ENCODE results near the gene COQ2.
"Not testable (repeated sequence)": the region's sequence is repeated elsewhere in the genome, so short reads cannot be mapped to it uniquely, and the experiment has no call there.

The COQ2 gene

DNA sequence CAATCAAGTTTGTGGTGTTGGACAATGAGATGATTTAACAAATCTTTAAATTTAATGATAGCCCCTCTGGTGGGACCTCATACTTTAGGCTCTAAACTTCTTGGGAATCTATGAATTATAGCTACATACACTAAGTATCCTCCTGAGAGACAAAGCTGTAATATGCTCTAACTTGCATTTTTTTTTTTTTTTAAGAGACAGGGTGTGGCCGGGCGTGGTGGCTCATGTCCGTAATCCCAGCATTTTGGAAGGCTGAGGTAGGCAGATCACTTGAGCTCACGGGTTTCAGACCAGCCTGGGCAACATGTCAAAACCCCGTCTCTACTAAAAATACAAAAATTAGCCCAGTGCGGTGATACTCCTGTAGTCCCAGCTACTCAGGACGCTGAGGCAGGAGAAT, 23.3 kb upstream of the COQ2 start:
- no peak for ATAC-seq (replicated peaks)
- Mint-ChIP-seq H3K4me3 (no peak overlapping the region), H3K36me3 (peaks cover 0 to 8% of the 10 kb centered on the region in 2 donors), H3K27me3 (no peaks in the 10 kb centered on the region), H3K4me1 (no peaks in the 10 kb centered on the region), H3K9me3 (no peaks in the 10 kb centered on the region), H3K27ac (no peak overlapping the region)
- no peak for DNase-seq

DNA sequence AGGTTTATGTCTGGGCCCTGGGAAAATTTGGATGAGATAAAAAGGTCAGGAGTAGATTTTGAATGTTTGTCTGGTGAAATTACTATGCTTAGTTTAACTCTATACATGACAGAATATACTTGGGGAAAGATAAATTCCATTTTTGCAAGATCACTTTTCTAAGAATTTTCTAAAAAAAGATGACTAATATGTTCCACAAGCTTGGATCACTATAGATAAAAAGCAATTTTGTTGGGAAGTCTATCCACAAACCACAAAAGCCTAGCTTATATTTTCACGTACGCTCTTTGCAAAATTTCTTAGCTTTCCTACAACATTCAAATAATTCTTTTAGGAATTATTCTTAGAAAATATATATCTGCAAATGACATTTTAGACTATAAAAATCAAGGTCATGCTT, 20.6 kb upstream of the COQ2 start:
- ATAC-seq (replicated peaks), result no peak

DNA sequence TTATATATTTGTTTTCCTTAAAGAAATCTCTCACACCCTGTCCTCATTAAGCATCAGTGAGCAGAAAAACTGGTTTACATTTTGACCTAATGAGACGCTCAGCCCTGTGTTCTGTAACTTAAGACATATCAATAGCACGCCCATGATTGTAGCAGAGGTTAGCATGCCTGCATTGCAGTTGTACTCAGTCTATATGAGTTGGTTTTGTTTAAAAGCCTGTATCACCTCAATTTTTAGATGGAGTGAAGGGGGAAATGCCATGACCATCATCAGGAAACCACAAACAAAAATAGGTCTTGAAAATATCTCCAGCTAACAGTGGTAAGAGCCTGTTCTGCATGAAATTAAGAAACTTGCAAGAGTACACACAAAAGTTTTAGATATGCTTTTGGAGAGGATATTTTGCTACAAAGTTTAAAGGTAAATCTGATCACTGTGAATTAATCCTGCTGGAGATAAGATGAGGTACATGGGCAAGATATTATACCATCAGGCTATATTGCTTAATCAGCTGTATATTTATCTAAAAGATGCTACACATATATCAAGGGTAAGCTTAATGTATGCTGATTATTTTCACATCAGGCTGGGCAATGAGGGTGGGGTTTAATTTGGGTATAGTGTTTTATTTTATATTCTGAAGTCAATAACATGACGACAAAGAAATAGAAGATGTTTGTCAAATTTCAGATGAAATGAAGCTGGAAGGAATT, 13.1 kb upstream of the COQ2 start:
- no peaks in the 10 kb centered on the region for H3K36me3 Mint-ChIP-seq
- H3K4me1 Mint-ChIP-seq, result peaks cover 10 to 19% of the 10 kb centered on the region in 2 donors
- no peaks in the 10 kb centered on the region for H3K27me3 Mint-ChIP-seq
- ATAC-seq (replicated peaks) (peak; percentile 48 to 53), DNase-seq (no peak)
- no peak overlapping the region for H3K27ac Mint-ChIP-seq
- no peaks in the 10 kb centered on the region for H3K9me3 Mint-ChIP-seq
- no peak overlapping the region for H3K4me3 Mint-ChIP-seq

More for the DNA sequence above, 20.6 kb upstream of the COQ2 start:
- DNase-seq, result no peak
- Mint-ChIP-seq H3K4me3 (no peak overlapping the region), H3K36me3 (no peaks in the 10 kb centered on the region), H3K27ac (no peak overlapping the region), H3K27me3 (no peaks in the 10 kb centered on the region), H3K4me1 (no peaks in the 10 kb centered on the region), H3K9me3 (no peaks in the 10 kb centered on the region)

DNA sequence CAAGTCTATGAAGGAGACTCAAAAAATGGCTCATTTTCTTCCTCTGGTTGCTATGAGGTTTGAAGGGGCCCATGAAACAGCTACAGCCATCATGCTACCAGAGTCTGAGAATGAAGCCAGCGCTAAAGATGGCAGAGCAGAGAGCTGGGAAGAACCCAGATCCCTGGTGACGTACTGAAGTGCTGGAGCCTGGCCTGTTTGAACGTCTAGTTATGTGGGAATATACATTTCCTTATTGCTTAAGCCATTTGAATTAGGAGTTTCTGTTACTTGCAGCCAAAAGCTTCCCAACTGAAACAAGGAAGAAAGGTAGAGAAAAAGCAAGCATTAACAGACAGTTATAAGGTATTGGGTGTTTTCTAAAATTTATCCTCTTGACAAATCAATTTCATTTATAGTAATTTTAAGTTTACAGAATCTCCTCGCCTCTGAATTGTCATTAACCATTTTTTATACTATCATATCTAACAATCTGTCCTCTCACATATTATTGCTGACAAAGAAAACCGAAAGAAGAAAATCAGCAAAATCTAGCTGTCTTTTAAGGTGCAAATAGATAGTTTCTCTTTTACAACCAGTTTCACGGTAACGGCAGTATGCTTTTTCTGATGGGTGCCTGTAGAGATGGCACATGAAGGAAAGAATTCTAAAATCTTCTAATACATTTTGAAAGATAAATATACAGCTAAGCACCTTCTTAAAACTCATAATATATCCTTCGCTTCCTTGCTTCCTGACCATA, 8.9 kb upstream of the COQ2 start:
- Mint-ChIP-seq H3K4me1 (peaks cover 10 to 15% of the 10 kb centered on the region in 2 donors), H3K9me3 (peaks cover 3 to 7% of the 10 kb centered on the region in 2 donors), H3K27me3 (no peaks in the 10 kb centered on the region), H3K27ac (peak overlapping the region; percentile 37), H3K4me3 (no peak overlapping the region), H3K36me3 (peaks cover 0 to 3% of the 10 kb centered on the region in 2 donors)
- ATAC-seq (replicated peaks) (no peak), DNase-seq (no peak)

DNA sequence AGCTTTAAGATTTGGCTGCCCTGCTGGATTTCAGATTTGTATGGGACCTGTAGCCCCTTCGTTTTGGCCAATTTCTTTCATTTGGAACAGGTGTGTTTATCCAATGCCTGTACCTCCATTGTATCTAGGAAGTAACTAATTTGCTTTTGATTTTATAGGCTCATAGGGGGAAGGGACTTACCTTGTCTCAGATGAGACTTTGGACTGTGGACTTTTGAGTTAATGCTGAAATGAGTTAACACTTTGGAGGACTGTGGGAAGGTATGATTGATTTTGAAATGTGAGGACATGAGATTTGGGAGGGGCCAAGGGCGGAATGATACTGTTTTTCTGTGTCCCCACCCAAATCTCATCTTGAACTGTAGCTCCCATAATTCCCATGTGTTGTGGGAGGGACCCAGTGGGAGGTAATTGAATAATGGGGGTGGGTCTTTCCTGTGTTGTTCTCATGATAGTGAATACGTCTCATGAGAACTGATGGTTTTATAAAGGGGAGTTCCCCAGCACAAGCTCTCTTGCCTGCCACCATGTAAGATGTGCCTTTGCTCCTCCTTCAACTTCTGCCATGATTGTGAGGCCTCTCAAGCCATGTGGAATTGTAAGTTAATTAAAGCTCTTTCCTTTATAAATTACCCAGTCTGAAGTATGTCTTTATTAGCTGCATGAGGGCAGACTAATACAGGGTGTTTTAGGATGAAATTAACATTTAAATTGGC, 5.6 kb upstream of the COQ2 start:
- H3K27ac Mint-ChIP-seq; H3K4me1 Mint-ChIP-seq; H3K27me3 Mint-ChIP-seq; H3K9me3 Mint-ChIP-seq; H3K4me3 Mint-ChIP-seq; ATAC-seq (replicated peaks); DNase-seq; H3K36me3 Mint-ChIP-seq: not testable (repeated sequence)

DNA sequence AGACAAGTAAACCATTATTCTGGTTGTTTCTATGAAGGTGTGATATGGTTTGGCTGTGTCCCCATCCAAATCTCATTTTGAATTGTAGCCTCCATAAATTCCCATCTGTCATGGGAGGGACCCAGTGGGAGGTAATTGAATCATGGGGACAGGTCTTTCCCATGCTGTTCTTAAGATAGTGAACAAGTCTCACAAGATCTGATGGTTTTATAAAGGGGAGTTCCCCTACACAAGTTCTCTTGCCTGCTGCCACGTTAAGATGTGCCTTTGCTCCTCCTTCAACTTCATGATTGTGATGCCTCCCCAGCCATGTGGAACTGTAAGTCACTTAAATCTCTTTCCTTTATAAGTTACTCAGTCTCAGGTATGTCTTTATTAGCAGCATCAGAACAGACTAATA, 3.8 kb upstream of the COQ2 start:
- not testable (repeated sequence) for ATAC-seq (replicated peaks); H3K36me3 Mint-ChIP-seq; H3K4me3 Mint-ChIP-seq; H3K9me3 Mint-ChIP-seq; DNase-seq; H3K27me3 Mint-ChIP-seq; H3K4me1 Mint-ChIP-seq; H3K27ac Mint-ChIP-seq

DNA sequence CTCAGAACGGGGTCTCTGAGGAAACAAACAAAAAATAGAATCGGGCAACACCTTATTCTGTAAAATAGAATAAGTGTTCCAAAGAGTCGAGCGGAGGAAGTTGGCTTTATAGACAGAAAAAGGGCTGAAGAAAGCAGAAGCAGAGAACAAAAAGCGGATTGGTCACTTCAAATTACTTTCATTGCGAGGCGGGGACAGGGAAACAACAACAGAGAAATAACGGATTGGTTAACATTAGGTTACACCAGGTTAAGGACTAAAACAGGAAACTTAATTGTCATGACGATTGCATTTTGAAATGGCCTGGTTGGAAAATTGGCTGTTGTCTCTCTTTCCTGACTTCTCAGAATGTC, 433 bp upstream of the COQ2 start:
- Mint-ChIP-seq H3K36me3 (peaks cover 5 to 6% of the 10 kb centered on the region in 2 donors), H3K9me3 (peaks cover under 1 to 4% of the 10 kb centered on the region in 2 donors), H3K4me3 (peak overlapping the region; percentile 94 to 96), H3K27me3 (no peaks in the 10 kb centered on the region), H3K27ac (peak overlapping the region; percentile 97), H3K4me1 (peaks cover 21 to 30% of the 10 kb centered on the region in 2 donors)
- ATAC-seq (replicated peaks) (peak; percentile 35 to 47), DNase-seq (no peak)

DNA sequence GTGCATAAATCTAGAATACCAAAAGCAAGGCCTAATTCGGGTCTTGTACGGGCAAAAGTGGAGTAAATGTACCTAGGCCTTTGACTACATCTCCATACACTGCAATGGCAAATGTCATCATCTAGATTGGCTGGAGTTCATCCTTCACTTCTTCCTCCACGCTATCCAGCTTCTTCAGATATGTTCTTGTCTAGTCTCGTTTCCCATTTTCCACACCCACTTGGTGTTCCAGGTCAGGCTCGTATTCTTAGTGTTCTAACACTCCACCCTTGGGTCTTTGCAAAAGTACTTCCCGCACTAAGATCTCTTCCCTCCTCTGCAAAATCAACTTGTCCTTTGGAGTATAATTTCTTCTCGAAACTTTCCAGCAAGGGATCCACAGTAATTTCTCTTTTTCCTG, 1.4 kb downstream of the COQ2 start:
- H3K4me1 Mint-ChIP-seq, result peaks cover 21 to 30% of the 10 kb centered on the region in 2 donors
- DNase-seq (no peak), ATAC-seq (replicated peaks) (no peak)
- H3K27me3 Mint-ChIP-seq, result no peaks in the 10 kb centered on the region
- H3K27ac Mint-ChIP-seq, result no peak overlapping the region
- peak overlapping the region in 1 of 2 donors; percentile 94 for H3K4me3 Mint-ChIP-seq
- H3K9me3 Mint-ChIP-seq, result no peaks in the 10 kb centered on the region
- peaks cover 9 to 10% of the 10 kb centered on the region in 2 donors for H3K36me3 Mint-ChIP-seq

DNA sequence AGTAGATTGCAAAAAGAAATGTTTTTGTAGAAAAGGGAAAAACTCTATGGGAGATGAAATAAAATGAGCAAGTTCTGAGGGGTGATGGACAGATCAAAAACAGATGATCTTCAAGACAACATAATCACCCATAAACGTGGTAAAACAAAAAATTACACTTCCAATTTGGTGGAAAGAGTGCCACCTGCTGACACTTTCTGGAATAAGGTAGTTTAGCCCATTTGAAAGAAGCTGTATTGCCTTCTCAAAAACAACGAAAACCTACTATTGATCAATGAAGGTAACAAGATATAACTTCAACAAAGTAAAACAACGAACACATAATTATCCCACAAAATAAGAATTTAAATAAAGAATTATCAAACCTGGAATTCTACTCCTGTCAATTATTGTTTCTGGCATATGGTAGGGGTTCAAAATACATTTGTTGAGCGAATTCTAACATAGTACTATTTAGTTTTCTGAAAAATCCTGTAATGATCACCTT, 2.5 kb downstream of the COQ2 start:
- DNase-seq, result peak; percentile 36
- no peaks in the 10 kb centered on the region for H3K9me3 Mint-ChIP-seq
- H3K27me3 Mint-ChIP-seq, result no peaks in the 10 kb centered on the region
- H3K4me1 Mint-ChIP-seq, result peaks cover 23 to 35% of the 10 kb centered on the region in 2 donors
- peak overlapping the region; percentile 69 for H3K27ac Mint-ChIP-seq
- H3K36me3 Mint-ChIP-seq, result peaks cover 13 to 14% of the 10 kb centered on the region in 2 donors
- ATAC-seq (replicated peaks), result no peak
- peak overlapping the region in 1 of 2 donors; percentile 26 for H3K4me3 Mint-ChIP-seq

DNA sequence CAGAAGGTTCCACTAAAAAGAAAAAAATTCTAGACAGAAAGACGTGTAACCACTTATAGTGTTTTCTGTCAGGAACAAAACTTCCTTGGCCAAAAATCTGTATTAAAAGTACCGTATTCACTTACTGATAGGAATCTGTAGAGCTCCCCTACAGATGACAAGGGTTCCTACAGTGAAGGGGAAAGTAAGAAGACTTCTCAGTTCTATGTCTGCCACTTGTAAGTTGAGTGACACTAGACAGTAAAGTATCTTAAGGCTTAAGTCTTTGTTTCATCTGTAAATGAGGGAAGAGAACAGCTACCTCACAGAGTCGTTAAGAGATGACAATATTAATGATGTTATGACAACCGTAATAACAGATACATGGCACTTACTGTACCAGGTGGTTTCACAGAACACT, 3.3 kb downstream of the COQ2 start:
- Mint-ChIP-seq H3K4me3 (no peak overlapping the region), H3K36me3 (peaks cover 16 to 18% of the 10 kb centered on the region in 2 donors), H3K4me1 (peaks cover 27 to 42% of the 10 kb centered on the region in 2 donors), H3K27ac (no peak overlapping the region), H3K9me3 (no peaks in the 10 kb centered on the region), H3K27me3 (no peaks in the 10 kb centered on the region)
- DNase-seq (no peak), ATAC-seq (replicated peaks) (no peak)

DNA sequence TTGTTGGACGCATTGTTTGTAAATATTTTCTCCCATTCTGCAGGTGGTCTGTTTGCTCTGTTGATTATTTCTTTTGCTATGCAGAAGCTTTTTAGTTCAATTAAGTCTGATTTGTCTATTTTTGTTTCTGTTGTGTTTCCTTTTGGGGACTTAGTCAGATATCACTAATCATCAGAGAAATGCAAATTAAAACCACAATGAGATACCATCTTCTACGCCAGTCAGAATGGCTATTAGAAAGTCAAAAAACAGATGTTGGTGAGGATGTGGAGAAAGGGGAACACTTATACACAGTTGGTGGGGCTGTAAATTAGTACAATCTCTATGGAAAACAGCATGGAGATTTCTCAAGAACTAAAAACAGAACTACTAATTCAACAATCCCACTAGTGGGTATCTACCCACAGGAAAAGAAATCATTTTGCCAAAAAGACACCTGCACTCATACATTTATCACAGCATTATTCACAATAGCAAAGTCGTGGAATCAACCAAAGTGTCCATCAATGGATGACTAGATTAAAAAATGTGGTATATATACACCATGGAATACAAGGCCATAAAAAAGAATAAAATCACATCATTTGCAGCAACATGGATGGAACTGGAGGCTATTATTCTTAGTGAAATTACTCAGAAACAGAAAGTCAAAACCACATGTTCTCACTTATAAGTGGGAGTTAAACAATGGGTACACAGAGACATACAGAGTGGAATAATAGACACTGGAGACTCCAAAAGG, 8.1 kb downstream of the COQ2 start:
- H3K4me3 Mint-ChIP-seq, result peak overlapping the region in 1 of 2 donors; percentile 26
- H3K36me3 Mint-ChIP-seq, result peaks cover 22 to 33% of the 10 kb centered on the region in 2 donors

DNA sequence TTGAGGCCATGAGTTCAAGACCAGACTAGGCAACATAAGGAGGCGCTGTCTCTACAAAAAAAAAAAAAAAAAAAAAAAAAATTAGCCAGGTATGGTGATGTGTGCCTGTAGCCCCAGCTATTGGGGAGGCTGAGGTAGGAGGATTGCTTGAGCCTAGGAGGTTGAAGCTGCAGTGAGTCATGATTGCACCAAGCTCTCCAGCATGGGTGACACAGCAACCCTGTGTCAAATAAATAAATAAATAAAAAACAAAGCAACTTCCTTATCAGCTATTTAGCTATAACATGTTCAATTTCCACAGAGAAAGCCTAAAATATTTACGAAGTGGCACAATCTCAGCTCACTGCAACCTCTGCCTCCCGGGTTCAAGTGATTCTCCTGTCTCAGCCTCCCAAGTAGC, 10.7 kb downstream of the COQ2 start:
- H3K27ac Mint-ChIP-seq; H3K4me3 Mint-ChIP-seq; H3K9me3 Mint-ChIP-seq; DNase-seq; ATAC-seq (replicated peaks); H3K27me3 Mint-ChIP-seq: not testable (repeated sequence)
- Mint-ChIP-seq H3K4me1 (peaks cover 13 to 27% of the 10 kb centered on the region in 2 donors), H3K36me3 (peaks cover 22 to 38% of the 10 kb centered on the region in 2 donors)

More for the DNA sequence above, 8.1 kb downstream of the COQ2 start:
- ATAC-seq (replicated peaks) (peak; percentile 80 to 81), DNase-seq (no peak)
- Mint-ChIP-seq H3K27me3 (no peaks in the 10 kb centered on the region), H3K9me3 (no peaks in the 10 kb centered on the region), H3K27ac (peak overlapping the region; percentile 49), H3K4me1 (peaks cover 15 to 38% of the 10 kb centered on the region in 2 donors)

DNA sequence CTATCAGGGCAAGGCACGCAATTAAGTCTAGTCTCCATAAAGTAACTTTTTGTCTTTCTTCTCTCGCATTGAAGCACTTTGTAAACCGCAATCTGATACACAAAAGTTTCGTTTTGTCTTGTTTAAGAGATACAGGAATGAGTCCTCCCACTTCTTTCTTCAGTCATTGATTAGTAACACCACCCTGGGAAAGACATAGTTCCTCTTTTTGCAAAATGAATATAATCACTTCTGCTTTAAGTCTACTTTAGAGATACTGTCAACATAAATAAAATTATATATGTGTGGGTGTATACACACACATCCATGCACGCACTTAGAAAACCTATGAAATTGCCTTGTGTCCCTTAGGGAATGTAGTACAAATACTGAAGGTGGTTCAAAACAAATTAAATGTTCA, 11.7 kb downstream of the COQ2 start:
- H3K4me3 Mint-ChIP-seq, result no peak overlapping the region
- no peaks in the 10 kb centered on the region for H3K27me3 Mint-ChIP-seq
- peaks cover 13 to 27% of the 10 kb centered on the region in 2 donors for H3K4me1 Mint-ChIP-seq
- H3K9me3 Mint-ChIP-seq, result no peaks in the 10 kb centered on the region
- H3K36me3 Mint-ChIP-seq, result peaks cover 25 to 44% of the 10 kb centered on the region in 2 donors
- ATAC-seq (replicated peaks), result peak; percentile 91 to 94
- DNase-seq, result no peak
- no peak overlapping the region for H3K27ac Mint-ChIP-seq

DNA sequence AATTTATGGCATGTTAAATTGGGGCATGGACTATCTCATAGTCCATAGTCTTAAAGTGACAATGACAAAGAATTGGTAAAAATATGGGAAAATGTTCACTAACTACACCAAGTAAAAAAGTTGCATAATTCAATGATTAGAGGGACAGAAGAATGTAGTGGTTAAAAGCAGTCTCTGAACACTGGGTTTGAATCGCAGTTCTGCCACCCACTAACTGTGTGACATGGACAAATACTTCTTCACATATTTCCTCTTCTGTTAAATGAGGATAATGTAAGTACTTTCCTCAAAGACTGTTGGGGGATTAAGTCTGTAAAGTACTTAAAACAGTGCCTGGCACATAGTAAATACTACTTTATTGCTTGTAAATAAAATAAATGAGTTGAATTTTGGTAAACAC, 15.3 kb downstream of the COQ2 start:
- Mint-ChIP-seq H3K36me3 (peaks cover 27 to 28% of the 10 kb centered on the region in 2 donors), H3K27ac (no peak overlapping the region), H3K4me3 (no peak overlapping the region), H3K4me1 (peaks cover 3 to 11% of the 10 kb centered on the region in 2 donors), H3K9me3 (no peaks in the 10 kb centered on the region), H3K27me3 (no peaks in the 10 kb centered on the region)
- DNase-seq (no peak), ATAC-seq (replicated peaks) (no peak)

Measured in stimulated activated naive B cell treated with anti-CD40 and anti-IgM and Interleukin-4, amounts not matched to agents 10 μg/mL and 1 μg/mL and 100 μg/mL, for 72 hours (primary cell).